Measurements from ENCODE around the gene OAF.

DNA sequence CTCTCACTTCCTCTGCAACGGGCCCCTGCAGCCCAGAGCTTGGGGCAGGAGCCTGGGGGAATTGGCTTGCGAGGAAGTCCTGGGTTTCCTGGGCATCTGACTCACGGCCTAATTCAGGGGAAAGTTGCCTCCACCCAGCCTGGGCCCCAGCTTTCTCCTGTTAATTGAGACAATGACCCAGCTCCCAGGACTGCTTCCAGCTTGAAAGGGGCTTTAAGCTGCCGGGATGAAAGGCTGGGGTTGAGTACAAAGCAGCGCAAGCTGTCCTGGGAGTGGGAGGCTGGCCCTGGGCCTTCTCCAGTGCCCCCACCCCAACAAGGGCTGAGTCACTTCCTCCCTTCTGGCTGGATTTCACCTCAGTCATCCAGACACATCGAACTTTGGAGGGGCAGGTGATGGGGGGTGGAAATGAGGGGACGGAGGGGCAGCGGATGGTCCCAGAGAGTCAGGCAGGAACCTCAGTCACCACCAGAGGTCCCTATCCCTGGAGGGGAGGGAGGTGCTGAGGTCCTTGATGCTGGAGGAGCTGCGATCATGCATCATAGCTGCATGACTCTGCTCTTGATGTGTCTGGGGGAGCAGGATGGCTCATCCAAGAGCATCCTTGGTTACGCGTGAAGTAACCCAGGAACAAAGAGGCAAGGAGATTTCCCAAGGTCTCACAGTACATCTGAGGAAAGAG lies 30.1 kb upstream of the OAF start:
- peak; percentile 39 to 60 for TF ChIP-seq CTCF (conservative IDR thresholded peaks at IDR 0.05; ENCODE audit: low read depth in 2 of 2)
- TF ChIP-seq EZH2 (IDR thresholded peaks at IDR 0.05; ENCODE audit: low read depth, unreplicated experiment), result no peak
- TF ChIP-seq ZNF114 (CRISPR knock-in tag; IDR thresholded peaks at IDR 0.05), result no peak
- TF ChIP-seq NANOG (IDR thresholded peaks at IDR 0.05; ENCODE audit: borderline replicate concordance), result no peak
- no peak for TF ChIP-seq CREB1 (CRISPR knock-in tag; IDR thresholded peaks at IDR 0.05; ENCODE audit: low read depth)
- no peak for TF ChIP-seq POLR2AphosphoS5 (IDR thresholded peaks at IDR 0.05; ENCODE audit: low read depth)
- no peak for TF ChIP-seq REST (IDR thresholded peaks at IDR 0.05; ENCODE audit: unreplicated experiment)
- TF ChIP-seq JUNB (IDR thresholded peaks at IDR 0.05; ENCODE audit: unreplicated experiment), result no peak
- TF ChIP-seq EZH2phosphoT487 (IDR thresholded peaks at IDR 0.05; ENCODE audit: unreplicated experiment), result no peak
- TF ChIP-seq, protein P1, sequence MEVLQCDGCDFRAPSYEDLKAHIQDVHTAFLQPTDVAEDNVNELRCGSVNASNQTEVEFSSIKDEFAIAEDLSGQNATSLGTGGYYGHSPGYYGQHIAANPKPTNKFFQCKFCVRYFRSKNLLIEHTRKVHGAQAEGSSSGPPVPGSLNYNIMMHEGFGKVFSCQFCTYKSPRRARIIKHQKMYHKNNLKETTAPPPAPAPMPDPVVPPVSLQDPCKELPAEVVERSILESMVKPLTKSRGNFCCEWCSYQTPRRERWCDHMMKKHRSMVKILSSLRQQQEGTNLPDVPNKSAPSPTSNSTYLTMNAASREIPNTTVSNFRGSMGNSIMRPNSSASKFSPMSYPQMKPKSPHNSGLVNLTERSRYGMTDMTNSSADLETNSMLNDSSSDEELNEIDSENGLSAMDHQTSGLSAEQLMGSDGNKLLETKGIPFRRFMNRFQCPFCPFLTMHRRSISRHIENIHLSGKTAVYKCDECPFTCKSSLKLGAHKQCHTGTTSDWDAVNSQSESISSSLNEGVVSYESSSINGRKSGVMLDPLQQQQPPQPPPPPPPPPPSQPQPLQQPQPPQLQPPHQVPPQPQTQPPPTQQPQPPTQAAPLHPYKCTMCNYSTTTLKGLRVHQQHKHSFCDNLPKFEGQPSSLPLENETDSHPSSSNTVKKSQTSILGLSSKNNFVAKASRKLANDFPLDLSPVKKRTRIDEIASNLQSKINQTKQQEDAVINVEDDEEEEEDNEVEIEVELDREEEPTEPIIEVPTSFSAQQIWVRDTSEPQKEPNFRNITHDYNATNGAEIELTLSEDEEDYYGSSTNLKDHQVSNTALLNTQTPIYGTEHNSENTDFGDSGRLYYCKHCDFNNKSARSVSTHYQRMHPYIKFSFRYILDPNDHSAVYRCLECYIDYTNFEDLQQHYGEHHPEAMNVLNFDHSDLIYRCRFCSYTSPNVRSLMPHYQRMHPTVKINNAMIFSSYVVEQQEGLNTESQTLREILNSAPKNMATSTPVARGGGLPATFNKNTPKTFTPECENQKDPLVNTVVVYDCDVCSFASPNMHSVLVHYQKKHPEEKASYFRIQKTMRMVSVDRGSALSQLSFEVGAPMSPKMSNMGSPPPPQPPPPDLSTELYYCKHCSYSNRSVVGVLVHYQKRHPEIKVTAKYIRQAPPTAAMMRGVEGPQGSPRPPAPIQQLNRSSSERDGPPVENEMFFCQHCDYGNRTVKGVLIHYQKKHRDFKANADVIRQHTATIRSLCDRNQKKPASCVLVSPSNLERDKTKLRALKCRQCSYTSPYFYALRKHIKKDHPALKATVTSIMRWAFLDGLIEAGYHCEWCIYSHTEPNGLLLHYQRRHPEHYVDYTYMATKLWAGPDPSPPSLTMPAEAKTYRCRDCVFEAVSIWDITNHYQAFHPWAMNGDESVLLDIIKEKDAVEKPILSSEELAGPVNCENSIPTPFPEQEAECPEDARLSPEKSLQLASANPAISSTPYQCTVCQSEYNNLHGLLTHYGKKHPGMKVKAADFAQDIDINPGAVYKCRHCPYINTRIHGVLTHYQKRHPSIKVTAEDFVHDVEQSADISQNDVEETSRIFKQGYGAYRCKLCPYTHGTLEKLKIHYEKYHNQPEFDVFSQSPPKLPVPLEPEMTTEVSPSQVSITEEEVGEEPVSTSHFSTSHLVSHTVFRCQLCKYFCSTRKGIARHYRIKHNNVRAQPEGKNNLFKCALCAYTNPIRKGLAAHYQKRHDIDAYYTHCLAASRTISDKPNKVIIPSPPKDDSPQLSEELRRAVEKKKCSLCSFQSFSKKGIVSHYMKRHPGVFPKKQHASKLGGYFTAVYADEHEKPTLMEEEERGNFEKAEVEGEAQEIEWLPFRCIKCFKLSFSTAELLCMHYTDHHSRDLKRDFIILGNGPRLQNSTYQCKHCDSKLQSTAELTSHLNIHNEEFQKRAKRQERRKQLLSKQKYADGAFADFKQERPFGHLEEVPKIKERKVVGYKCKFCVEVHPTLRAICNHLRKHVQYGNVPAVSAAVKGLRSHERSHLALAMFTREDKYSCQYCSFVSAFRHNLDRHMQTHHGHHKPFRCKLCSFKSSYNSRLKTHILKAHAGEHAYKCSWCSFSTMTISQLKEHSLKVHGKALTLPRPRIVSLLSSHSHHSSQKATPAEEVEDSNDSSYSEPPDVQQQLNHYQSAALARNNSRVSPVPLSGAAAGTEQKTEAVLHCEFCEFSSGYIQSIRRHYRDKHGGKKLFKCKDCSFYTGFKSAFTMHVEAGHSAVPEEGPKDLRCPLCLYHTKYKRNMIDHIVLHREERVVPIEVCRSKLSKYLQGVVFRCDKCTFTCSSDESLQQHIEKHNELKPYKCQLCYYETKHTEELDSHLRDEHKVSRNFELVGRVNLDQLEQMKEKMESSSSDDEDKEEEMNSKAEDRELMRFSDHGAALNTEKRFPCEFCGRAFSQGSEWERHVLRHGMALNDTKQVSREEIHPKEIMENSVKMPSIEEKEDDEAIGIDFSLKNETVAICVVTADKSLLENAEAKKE (CRISPR knock-in tag; IDR thresholded peaks at IDR 0.05), result no peak
- TF ChIP-seq ZNF331 (CRISPR knock-in tag; IDR thresholded peaks at IDR 0.05; ENCODE audit: low read depth), result no peak
- no peak for TF ChIP-seq STAT1 (IDR thresholded peaks at IDR 0.05; ENCODE audit: unreplicated experiment)
- TF ChIP-seq, protein P2, sequence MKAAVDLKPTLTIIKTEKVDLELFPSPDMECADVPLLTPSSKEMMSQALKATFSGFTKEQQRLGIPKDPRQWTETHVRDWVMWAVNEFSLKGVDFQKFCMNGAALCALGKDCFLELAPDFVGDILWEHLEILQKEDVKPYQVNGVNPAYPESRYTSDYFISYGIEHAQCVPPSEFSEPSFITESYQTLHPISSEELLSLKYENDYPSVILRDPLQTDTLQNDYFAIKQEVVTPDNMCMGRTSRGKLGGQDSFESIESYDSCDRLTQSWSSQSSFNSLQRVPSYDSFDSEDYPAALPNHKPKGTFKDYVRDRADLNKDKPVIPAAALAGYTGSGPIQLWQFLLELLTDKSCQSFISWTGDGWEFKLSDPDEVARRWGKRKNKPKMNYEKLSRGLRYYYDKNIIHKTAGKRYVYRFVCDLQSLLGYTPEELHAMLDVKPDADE (IDR thresholded peaks at IDR 0.05), result no peak

Measured in GM23338 (cell line).